ENCODE data around the gene NUBP1.
"Not testable (repeated sequence)": the region's sequence is repeated elsewhere in the genome, so short reads cannot be mapped to it uniquely, and the experiment has no call there.

The NUBP1 gene

GRCh38 chr16:10743610-10744369 is at the start of gene NUBP1:
Gene NUBP1, plus strand, starts transcription at chr16:10743842. Its CDS starts 22 bp downstream, at chr16:10743864.
- peak; percentile 99 for DNase-seq

- DNase-seq: no peak
Measured at GRCh38 chr16:10693889-10694288, 49.8 kb upstream of the NUBP1 start.

- no peak for DNase-seq
Measured at GRCh38 chr16:10694306-10694705, 49.3 kb upstream of the NUBP1 start.

- no peak for DNase-seq
Measured at GRCh38 chr16:10694830-10695229, 48.8 kb upstream of the NUBP1 start, which contains the start of gene TEKT5. Gene TEKT5, minus strand, starts transcription at chr16:10694930. Its CDS starts 57 bp downstream, at chr16:10694873.

- no peak for DNase-seq
Measured at GRCh38 chr16:10699756-10700155, 43.9 kb upstream of the NUBP1 start.

GRCh38 chr16:10708969-10709368 is 34.7 kb upstream of the NUBP1 start:
- no peak for DNase-seq

DNA sequence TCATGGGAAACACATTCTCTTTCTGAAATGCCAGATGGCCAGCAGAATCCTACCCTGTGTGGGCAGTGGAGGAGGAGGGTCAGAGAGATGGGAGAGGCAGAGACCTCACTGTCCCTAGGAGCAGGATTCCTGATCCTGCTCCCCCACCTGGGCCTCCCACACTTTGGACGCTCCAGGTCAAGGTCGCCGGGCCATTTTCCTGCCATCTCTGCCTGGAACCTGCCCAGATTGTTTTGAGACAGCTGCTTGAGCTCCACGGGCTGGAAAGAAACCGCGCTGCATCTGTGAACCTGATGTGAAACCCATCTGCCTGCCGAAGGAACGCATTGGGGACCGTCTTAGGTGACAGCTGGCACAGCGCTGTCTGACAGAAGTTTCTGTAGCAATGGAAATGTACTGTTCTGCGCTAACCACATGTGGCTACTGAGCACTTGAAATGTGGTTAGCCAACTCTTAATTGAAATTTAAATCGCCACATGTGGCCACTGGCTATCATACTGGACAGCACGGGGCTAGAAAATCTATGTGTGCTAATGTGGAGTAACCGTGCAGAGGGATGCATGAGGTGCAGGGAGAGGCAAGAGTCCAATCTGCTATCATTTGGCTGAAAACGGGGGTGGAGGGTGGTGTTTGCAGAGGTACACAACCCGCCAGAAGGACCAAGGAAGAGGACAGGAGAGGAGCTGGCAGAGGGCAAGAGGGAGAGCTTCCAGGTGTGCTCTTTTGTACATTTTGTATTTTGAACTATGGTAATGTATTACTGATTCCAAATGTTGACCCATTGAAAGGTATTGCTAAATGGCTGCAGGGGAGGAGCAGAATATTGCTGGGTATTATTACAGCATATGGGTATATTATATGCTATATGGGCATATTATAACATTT is 15.4 kb upstream of the NUBP1 start:
- DNase-seq: no peak

- no peak for DNase-seq
Measured at GRCh38 chr16:10729104-10730048, 14.3 kb upstream of the NUBP1 start.

GRCh38 chr16:10731790-10732189 is 11.9 kb upstream of the NUBP1 start:
- DNase-seq: no peak

GRCh38 chr16:10737068-10737625 is 6.5 kb upstream of the NUBP1 start:
- DNase-seq: peak; percentile 74

GRCh38 chr16:10738231-10739077 is 5.2 kb upstream of the NUBP1 start:
- DNase-seq: peak; percentile 63

DNA sequence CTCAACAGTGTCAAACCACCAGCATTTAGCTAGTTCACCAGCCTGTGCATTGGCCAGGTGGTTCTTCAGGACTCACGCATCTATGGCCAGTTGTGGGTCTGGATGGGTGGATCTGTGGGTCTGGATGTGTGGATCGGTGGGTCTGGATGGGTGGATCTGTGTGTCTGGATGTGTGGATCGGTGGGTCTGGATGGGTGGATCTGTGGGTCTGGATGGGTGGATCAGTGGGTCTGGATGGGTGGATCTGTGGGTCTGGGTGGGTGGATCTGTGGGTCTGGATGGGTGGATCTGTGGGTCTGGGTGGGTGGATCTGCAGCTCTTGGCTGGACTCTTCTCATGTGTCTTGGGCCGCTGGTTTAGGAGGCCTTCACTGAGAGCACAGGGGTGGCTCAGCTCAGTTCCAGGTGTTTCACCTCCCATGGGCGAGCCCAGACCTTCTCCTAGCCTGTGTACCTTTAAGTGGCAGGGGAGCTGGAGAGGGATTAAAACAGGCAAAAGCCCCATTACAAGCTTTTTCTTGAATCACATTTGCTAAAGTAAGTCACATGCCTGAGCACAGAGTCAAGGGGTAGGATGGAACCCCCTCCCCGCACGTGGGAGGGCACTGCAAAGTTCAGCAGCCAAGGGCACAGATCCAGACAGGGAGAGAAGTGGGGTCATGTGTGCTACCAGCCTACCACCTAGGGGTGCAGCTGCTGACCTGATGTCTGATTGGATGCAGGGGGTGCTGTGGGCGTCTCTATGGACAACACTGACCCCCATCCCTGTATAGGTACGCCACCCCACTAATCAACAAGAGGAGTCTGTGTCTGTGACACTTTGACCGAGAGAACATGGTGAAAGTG is 3.4 kb upstream of the NUBP1 start:
- peak; percentile 47 for DNase-seq

DNA sequence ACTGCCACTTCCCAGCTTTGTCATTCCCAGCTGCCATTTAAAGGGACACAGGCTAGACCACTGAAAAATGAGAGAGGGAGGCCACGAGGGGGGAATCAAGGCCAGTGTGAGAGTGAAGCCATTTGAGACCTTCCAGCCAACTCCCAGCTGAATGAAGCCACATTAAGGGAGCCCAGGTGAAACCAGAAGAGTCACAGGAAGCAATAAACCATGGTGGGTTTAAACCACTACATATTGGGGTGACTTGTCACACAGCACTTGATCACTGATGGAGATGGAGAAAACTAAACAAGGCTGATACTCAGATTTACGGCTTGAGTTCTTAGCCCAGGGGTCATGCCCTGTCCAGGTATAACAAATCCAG is 2.8 kb upstream of the NUBP1 start:
- DNase-seq: peak; percentile 44

- not testable (repeated sequence) for DNase-seq
Measured at GRCh38 chr16:10741249-10741648, 2.4 kb upstream of the NUBP1 start.

DNA sequence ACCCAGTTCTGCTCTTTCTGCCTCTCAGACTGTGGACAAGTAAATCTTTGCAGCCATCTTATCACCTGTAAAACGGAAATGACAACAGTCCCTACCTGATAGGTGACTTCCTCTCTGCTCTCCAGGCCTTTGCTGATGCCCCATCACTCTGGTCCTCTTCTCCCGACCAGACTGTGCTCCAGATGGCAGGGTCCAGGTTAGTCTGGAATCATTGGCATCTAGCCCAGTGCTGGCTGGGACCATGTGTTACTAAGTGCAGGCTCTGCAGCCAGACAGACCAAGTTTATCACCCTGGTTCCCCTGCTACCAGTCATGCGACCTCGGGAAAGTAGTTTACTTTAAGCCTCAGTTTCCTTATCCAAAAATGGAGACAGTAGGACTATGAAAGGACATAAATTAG is 1.8 kb upstream of the NUBP1 start:
- DNase-seq: peak; percentile 37

- no peak for DNase-seq
Measured at GRCh38 chr16:10743227-10743609, 424 bp upstream of the NUBP1 start.

GRCh38 chr16:10744370-10745030 is 858 bp downstream of the NUBP1 start:
- DNase-seq: no peak

DNA sequence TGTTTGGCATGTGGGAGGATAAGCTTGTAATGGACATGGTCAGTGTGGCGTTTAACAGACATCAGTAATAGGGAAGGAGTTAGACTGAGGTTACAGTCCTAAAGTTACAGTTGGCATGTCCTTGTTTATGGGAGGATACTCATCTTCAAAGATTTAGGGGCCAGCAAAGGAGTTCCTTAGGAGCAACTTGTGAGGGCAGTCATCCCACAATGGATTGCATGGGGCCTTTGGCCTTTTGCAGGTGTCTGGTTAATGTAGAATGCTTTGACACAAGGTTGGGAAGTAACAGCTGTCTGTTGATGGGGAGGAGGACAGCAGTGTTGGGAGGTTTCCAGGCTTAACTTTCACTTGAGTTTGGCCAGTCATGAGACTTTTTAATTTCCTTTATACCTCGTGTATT is 2.2 kb downstream of the NUBP1 start:
- DNase-seq: no peak

DNA sequence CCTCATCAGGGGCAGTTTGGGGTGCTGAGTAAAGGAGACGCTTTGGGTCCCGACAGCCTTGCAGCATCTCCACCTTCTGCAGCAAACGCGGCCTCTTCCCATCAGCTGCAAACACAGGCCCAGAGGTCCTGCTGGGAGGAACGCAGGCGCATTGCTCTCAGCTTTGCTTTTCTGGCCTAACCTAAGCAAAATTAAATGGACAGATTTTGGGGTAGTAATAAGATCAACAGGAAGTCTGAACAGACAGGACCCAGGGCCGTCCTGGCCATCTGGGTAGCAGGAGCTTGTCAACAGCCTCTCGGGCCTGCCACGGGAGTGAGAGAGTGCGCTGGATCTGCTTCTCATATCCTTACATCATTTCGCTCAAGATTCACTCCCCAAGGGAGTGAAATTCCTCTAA is 7.2 kb downstream of the NUBP1 start:
- DNase-seq: no peak

- DNase-seq: no peak
Measured at GRCh38 chr16:10751291-10751697, 7.7 kb downstream of the NUBP1 start.

All from activated CD8-positive, alpha-beta memory T cell treated with anti-CD3 and anti-CD28 coated beads, Interleukin-2, amount 50 U/mL, for 48 hours (primary cell).